Thymus (tissue), 14 donors: ENCODE data around the gene TEKT2. TPM values are rescaled to one million over a fixed set of nuclear protein-coding genes. Genes with fewer than 3 reads are reported as not detected.
A peak's percentile ranks its signal among the peaks of the same experiment; 100 is the strongest.

ENCODE experiments used
- DNase-seq, 9 donors: peaks; one replicate each; pipeline ENCODE4 v3.0.0-alpha.2; 2013; ENCODE audit warnings: low spot score in 9 of 9, low read depth in 6 of 9, missing footprints in 1 of 9
- H3K27ac ChIP-seq, 2 donors: one replicate each; pipeline ENCODE4 v1.5.1; 2013; ENCODE audit warnings: control low read depth in 1 of 2, low read depth in 1 of 2, low read length in 1 of 2, mild to moderate bottlenecking in 1 of 2, moderate library complexity in 1 of 2
- H3K27me3 ChIP-seq, 2 donors: one replicate each; pipeline ENCODE4 v1.5.1; 2013; ENCODE audit warnings: low read length in 1 of 2; ENCODE audit not compliant: control insufficient read depth in 2 of 2, insufficient read depth in 1 of 2
- H3K36me3 ChIP-seq, 2 donors: one replicate each; pipeline ENCODE4 v1.5.1; 2013; ENCODE audit warnings: low read length in 1 of 2, mild to moderate bottlenecking in 1 of 2, moderate library complexity in 1 of 2; ENCODE audit not compliant: control insufficient read depth in 2 of 2, insufficient read depth in 2 of 2
- H3K4me1 ChIP-seq, 2 donors: one replicate each; pipeline ENCODE4 v1.5.1; 2013; ENCODE audit warnings: low read length in 2 of 2; ENCODE audit not compliant: control insufficient read depth in 2 of 2, insufficient read depth in 2 of 2
- H3K4me3 ChIP-seq, 2 donors: one replicate each; pipeline ENCODE4 v1.5.1; 2013; ENCODE audit warnings: low read length in 2 of 2, control low read depth in 1 of 2, mild to moderate bottlenecking in 1 of 2
- H3K9me3 ChIP-seq, 2 donors: one replicate each; pipeline ENCODE4 v1.5.1; 2013; ENCODE audit warnings: low read length in 1 of 2, mild to moderate bottlenecking in 1 of 2; ENCODE audit not compliant: control insufficient read depth in 2 of 2, insufficient read depth in 1 of 2
- WGBS: extraction: QIAGEN DNeasy Blood & Tissue Kit; methylation state at CpG from one replicate; pipeline ENCODE4 v1.1.7; 2013; 5-methylcytosine and 5-hydroxymethylcytosine counted together
- long read RNA-seq, 10 donors: transcript quantifications; one replicate each; lab custom pipeline, GENCODE V29; 2026
- polyA plus RNA-seq: library from polyadenylated mRNA; stranded (reverse); fragments of 200-250 nt; gene quantifications from one replicate; pipeline ENCODE4 v1.2.3, GENCODE V29; 2013
- total RNA-seq: library from RNA; stranded (reverse); fragments of 120-200 nt; gene quantifications from one replicate; pipeline ENCODE4 v1.2.4, GENCODE V29; 2013
- donor health status: healthy.

Gene TEKT2, protein sequence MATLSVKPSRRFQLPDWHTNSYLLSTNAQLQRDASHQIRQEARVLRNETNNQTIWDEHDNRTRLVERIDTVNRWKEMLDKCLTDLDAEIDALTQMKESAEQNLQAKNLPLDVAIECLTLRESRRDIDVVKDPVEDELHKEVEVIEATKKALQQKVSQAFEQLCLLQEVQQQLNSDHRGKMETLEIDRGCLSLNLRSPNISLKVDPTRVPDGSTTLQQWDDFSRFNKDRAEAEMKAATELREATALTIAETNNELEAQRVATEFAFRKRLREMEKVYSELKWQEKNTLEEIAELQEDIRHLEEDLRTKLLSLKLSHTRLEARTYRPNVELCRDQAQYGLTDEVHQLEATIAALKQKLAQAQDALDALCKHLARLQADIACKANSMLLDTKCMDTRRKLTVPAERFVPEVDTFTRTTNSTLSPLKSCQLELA
- total RNA-seq (1.8 TPM), polyA plus RNA-seq (1.5 TPM)
- long read RNA-seq, donor 1, result 0 reads
- long read RNA-seq, donor 2, partial matches to known transcripts, result 0 of 1 reads
- long read RNA-seq, donor 2, other reads (novel, unspliced or antisense), result 0 of 1 reads
- long read RNA-seq, donor 3, result 0 reads
- long read RNA-seq, donor 4, result 0 reads
- long read RNA-seq, donor 5, partial matches to known transcripts, result 0 of 1 reads
- long read RNA-seq, donor 5, other reads (novel, unspliced or antisense), result 0 of 1 reads
- long read RNA-seq, donor 6, result 0 reads
- long read RNA-seq, donor 7, result 0 reads
- long read RNA-seq, donor 8, result 0 reads
- long read RNA-seq, donor 9, result 0 reads
- long read RNA-seq, donor 10, result 0 reads

- Histone ChIP-seq H3K27me3 (peaks cover 8 to 35% of the 10 kb centered on the region in 2 donors), H3K36me3 (no peaks in the 10 kb centered on the region), H3K9me3 (no peaks in the 10 kb centered on the region), H3K27ac (no peak within 1 kb of the TSS), H3K4me1 (peaks cover 5 to 6% of the 10 kb centered on the region in 2 donors), H3K4me3 (peak within 1 kb of the TSS; percentile 22 to 40)
- WGBS, result 16% methylated on average over 59 of the region's 59 CpGs
- peak in 5 of 9 donors; percentile 31 to 72 (median 50) for DNase-seq
These were observed at the start of gene TEKT2 for GRCh38 chr1:36083635-36084496. Gene TEKT2, plus strand, starts transcription at chr1:36084094. Its CDS starts 828 bp downstream, at chr1:36084922.

GRCh38 chr1:36034692-36035091, 49.2 kb upstream of the TEKT2 start:
- no peak for DNase-seq
- H3K4me3 ChIP-seq, result no peak overlapping the region
- no peaks in the 10 kb centered on the region for H3K27me3 ChIP-seq
- no peaks in the 10 kb centered on the region for H3K9me3 ChIP-seq
- H3K27ac ChIP-seq, result no peak overlapping the region
- no peaks in the 10 kb centered on the region for H3K4me1 ChIP-seq
- H3K36me3 ChIP-seq, result peaks cover 8 to 17% of the 10 kb centered on the region in 2 donors

GRCh38 chr1:36035154-36035553, 48.7 kb upstream of the TEKT2 start:
- no peaks in the 10 kb centered on the region for H3K9me3 ChIP-seq
- peaks cover 9 to 17% of the 10 kb centered on the region in 2 donors for H3K36me3 ChIP-seq
- H3K27ac ChIP-seq, result no peak overlapping the region
- H3K4me3 ChIP-seq, result no peak overlapping the region
- no peak for DNase-seq
- WGBS, result 88% methylated on average over 3 of the region's 3 CpGs
- no peaks in the 10 kb centered on the region for H3K27me3 ChIP-seq
- no peaks in the 10 kb centered on the region for H3K4me1 ChIP-seq

GRCh38 chr1:36040238-36040637, 43.7 kb upstream of the TEKT2 start:
- no peaks in the 10 kb centered on the region for H3K4me1 ChIP-seq
- H3K4me3 ChIP-seq, result no peak overlapping the region
- H3K27me3 ChIP-seq, result no peaks in the 10 kb centered on the region
- WGBS, result 98% methylated on average over 2 of the region's 2 CpGs
- H3K9me3 ChIP-seq, result no peaks in the 10 kb centered on the region
- no peak overlapping the region for H3K27ac ChIP-seq
- H3K36me3 ChIP-seq, result peaks cover 3 to 24% of the 10 kb centered on the region in 2 donors
- DNase-seq, result no peak

GRCh38 chr1:36051821-36052220, 32.1 kb upstream of the TEKT2 start:
- no peaks in the 10 kb centered on the region for H3K4me1 ChIP-seq
- no peaks in the 10 kb centered on the region for H3K27me3 ChIP-seq
- peaks cover 2 to 9% of the 10 kb centered on the region in 2 donors for H3K36me3 ChIP-seq
- no peak overlapping the region for H3K27ac ChIP-seq
- no peak overlapping the region for H3K4me3 ChIP-seq
- peaks cover 0 to 6% of the 10 kb centered on the region in 2 donors for H3K9me3 ChIP-seq
- no peak for DNase-seq

DNA sequence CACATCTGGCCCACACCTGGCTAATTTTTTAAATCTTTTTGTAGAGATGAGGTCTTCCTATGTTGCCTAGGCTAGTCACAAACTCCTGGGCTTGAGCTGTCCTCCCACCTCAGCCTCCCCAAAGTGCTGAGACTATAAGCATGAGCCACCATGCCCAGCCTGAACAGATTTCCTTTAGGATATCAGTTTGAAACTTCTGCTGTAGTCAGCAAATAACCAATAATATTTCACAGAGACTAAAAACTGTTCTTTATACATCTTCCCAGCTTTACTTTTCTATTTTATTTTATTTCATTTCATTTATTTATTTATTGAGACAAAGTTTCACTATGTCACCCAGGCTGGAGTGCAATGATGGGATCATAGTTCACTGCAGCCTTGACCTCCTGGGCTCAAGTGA, 29.9 kb upstream of the TEKT2 start:
- no peaks in the 10 kb centered on the region for H3K27me3 ChIP-seq
- no peaks in the 10 kb centered on the region for H3K4me1 ChIP-seq
- peaks cover 0 to 8% of the 10 kb centered on the region in 2 donors for H3K36me3 ChIP-seq
- DNase-seq, result no peak
- no peak overlapping the region for H3K4me3 ChIP-seq
- no peaks in the 10 kb centered on the region for H3K9me3 ChIP-seq
- H3K27ac ChIP-seq, result no peak overlapping the region

DNA sequence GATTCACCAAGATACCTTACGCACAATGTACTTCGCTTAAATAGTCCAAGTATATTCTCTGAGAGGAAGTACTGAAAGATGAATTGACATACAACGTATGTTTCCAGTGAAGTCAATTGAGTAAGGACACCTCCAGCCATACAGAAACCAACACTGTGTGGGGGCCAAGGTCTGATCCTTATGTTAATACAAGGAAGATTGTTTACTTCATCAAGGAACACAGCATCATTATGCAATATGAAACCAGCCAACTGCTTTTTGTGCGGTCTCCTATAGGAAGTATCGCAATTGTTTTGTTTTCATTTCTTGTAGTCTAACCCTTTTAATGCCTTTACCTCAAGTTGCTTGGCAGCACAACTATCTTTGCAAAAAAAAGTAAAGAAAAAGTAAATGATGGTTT, 28.2 kb upstream of the TEKT2 start:
- no peaks in the 10 kb centered on the region for H3K27me3 ChIP-seq
- H3K4me3 ChIP-seq, result no peak overlapping the region
- WGBS, result 97% methylated on average over 5 of the region's 5 CpGs
- H3K27ac ChIP-seq, result no peak overlapping the region
- DNase-seq, result no peak
- H3K4me1 ChIP-seq, result no peaks in the 10 kb centered on the region
- peaks cover 0 to 8% of the 10 kb centered on the region in 2 donors for H3K36me3 ChIP-seq
- no peaks in the 10 kb centered on the region for H3K9me3 ChIP-seq

GRCh38 chr1:36062315-36062714, 21.6 kb upstream of the TEKT2 start:
- no peaks in the 10 kb centered on the region for H3K36me3 ChIP-seq
- H3K4me3 ChIP-seq, result no peak overlapping the region
- H3K27ac ChIP-seq, result no peak overlapping the region
- 98% methylated on average over 1 of the region's 1 CpG for WGBS
- H3K4me1 ChIP-seq, result no peaks in the 10 kb centered on the region
- H3K9me3 ChIP-seq, result no peaks in the 10 kb centered on the region
- H3K27me3 ChIP-seq, result no peaks in the 10 kb centered on the region
- DNase-seq, result no peak

GRCh38 chr1:36067871-36068270, 16.0 kb upstream of the TEKT2 start:
- no peak overlapping the region for H3K4me3 ChIP-seq
- no peak overlapping the region for H3K27ac ChIP-seq
- H3K27me3 ChIP-seq, result no peaks in the 10 kb centered on the region
- no peaks in the 10 kb centered on the region for H3K4me1 ChIP-seq
- H3K9me3 ChIP-seq, result no peaks in the 10 kb centered on the region
- no peak for DNase-seq
- no peaks in the 10 kb centered on the region for H3K36me3 ChIP-seq
